Measurements from ENCODE around the gene KRT1.

KRT1 gene

DNA sequence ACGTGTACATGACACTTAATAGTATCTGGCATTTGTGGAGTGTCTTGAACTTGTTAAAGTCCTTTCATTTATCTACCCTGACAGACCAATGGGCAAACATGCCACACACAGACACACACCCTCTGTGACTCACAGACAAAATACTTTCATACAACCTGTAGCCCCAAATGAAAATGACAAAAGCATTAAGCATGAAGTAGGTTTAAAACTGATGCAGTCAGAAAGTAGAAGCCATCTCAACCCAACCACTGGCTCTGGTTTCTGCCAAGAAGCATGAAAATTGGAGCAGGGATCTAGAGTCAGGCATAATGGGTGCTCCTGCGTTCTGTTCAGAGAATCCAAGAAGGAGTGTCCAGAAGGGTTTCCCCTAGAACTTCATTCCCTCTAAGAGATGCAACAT, 46.2 kb upstream of the KRT1 start:
- H3K36me3 ChIP-seq (ENCODE audit: control insufficient read depth in 2 of 2, insufficient read depth in 1 of 2, low read length in 2 of 2): no peaks in the 10 kb centered on the region
- no peak overlapping the region for H3K4me3 ChIP-seq (ENCODE audit: low read depth, low read length)
- H3K9me3 ChIP-seq (ENCODE audit: control insufficient read depth, insufficient read depth, low read depth, low read length): no peaks in the 10 kb centered on the region
- no peak overlapping the region for H3K27ac ChIP-seq (ENCODE audit: extremely low read depth, low read depth, low read length)
- no peak for TF ChIP-seq ZNF335 (tag by site-specific recombination; conservative IDR thresholded peaks at IDR 0.05)
- no peak for TF ChIP-seq ZNF140 (tag by site-specific recombination; IDR thresholded peaks at IDR 0.05)
- no peak for TF ChIP-seq PRDM1 (tag by site-specific recombination; IDR thresholded peaks at IDR 0.05)
- TF ChIP-seq ZNF184 (tag by site-specific recombination; IDR thresholded peaks at IDR 0.05): no peak
- no peak for TF ChIP-seq WT1 (tag by site-specific recombination; IDR thresholded peaks at IDR 0.05)
- no peak for TF ChIP-seq ZNF223 (tag by site-specific recombination; IDR thresholded peaks at IDR 0.05)
- TF ChIP-seq ZNF23 (tag by site-specific recombination; IDR thresholded peaks at IDR 0.05; ENCODE audit: borderline replicate concordance): no peak
- TF ChIP-seq ZNF174 (tag by site-specific recombination; IDR thresholded peaks at IDR 0.05): no peak
- no peak for TF ChIP-seq ZNF677 (tag by site-specific recombination; IDR thresholded peaks at IDR 0.05)
- no peak for TF ChIP-seq ZNF624 (tag by site-specific recombination; IDR thresholded peaks at IDR 0.05)
- TF ChIP-seq KLF8 (tag by site-specific recombination; IDR thresholded peaks at IDR 0.05): no peak
- CTCF ChIA-PET: interaction anchor here (0.9 to 1.3 kb wide), 2 partner anchors 19 to 144 kb away, joined by 3 to 4 read pairs; no protein-coding TSS in a partner anchor
- no peaks in the 10 kb centered on the region for H3K4me1 ChIP-seq (ENCODE audit: control insufficient read depth, insufficient read depth, low read length)
- POLR2A ChIA-PET: no interaction called here

DNA sequence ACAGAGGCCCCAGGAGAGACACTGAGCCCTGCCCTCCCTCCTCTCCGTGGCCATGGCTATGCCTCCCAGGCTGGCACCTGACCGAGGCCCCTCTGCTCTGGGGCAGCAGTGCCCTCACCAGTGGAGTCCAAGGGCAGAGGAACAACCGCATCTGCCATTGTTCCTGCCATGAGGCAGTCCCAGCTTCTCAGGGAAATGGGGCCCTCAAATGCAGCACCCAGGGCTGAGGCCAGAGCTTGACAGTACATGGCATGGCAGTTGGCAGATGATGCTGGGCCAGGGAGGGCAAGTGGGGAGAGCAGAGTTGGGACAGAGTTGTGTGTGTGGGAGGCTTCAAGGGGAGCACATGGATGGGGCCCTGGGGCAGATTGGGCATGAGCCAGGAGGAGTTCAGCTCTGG, 44.2 kb upstream of the KRT1 start:
- no peak overlapping the region for H3K27ac ChIP-seq (ENCODE audit: extremely low read depth, low read depth, low read length)
- ChIA-PET POLR2A (no interaction called here), CTCF (interaction anchor here (0.7 kb wide), 1 partner anchor 155 kb away, joined by 3 read pairs; no protein-coding TSS in a partner anchor)
- H3K4me3 ChIP-seq (ENCODE audit: low read depth, low read length): no peak overlapping the region
- H3K4me1 ChIP-seq (ENCODE audit: control insufficient read depth, insufficient read depth, low read length): no peaks in the 10 kb centered on the region
- no peaks in the 10 kb centered on the region for H3K9me3 ChIP-seq (ENCODE audit: control insufficient read depth, insufficient read depth, low read depth, low read length)
- H3K36me3 ChIP-seq (ENCODE audit: control insufficient read depth in 2 of 2, insufficient read depth in 1 of 2, low read length in 2 of 2): no peaks in the 10 kb centered on the region
- TF ChIP-seq ZNF837 (tag by site-specific recombination; IDR thresholded peaks at IDR 0.05) (no peak), ZNF266 (tag by site-specific recombination; IDR thresholded peaks at IDR 0.05; ENCODE audit: low read depth) (no peak), ZNF174 (tag by site-specific recombination; IDR thresholded peaks at IDR 0.05) (no peak), IKZF3 (tag by site-specific recombination; IDR thresholded peaks at IDR 0.05) (no peak), GLIS1 (tag by site-specific recombination; IDR thresholded peaks at IDR 0.05) (no peak), ZIC2 (tag by site-specific recombination; IDR thresholded peaks at IDR 0.05) (no peak), ZNF76 (tag by site-specific recombination; IDR thresholded peaks at IDR 0.05; ENCODE audit: borderline replicate concordance, low read depth) (no peak), ZNF521 (tag by site-specific recombination; IDR thresholded peaks at IDR 0.05) (no peak)
- TF ChIP-seq, protein P1, sequence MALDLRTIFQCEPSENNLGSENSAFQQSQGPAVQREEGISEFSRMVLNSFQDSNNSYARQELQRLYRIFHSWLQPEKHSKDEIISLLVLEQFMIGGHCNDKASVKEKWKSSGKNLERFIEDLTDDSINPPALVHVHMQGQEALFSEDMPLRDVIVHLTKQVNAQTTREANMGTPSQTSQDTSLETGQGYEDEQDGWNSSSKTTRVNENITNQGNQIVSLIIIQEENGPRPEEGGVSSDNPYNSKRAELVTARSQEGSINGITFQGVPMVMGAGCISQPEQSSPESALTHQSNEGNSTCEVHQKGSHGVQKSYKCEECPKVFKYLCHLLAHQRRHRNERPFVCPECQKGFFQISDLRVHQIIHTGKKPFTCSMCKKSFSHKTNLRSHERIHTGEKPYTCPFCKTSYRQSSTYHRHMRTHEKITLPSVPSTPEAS (tag by site-specific recombination; IDR thresholded peaks at IDR 0.05): no peak
- TF ChIP-seq, protein P2, sequence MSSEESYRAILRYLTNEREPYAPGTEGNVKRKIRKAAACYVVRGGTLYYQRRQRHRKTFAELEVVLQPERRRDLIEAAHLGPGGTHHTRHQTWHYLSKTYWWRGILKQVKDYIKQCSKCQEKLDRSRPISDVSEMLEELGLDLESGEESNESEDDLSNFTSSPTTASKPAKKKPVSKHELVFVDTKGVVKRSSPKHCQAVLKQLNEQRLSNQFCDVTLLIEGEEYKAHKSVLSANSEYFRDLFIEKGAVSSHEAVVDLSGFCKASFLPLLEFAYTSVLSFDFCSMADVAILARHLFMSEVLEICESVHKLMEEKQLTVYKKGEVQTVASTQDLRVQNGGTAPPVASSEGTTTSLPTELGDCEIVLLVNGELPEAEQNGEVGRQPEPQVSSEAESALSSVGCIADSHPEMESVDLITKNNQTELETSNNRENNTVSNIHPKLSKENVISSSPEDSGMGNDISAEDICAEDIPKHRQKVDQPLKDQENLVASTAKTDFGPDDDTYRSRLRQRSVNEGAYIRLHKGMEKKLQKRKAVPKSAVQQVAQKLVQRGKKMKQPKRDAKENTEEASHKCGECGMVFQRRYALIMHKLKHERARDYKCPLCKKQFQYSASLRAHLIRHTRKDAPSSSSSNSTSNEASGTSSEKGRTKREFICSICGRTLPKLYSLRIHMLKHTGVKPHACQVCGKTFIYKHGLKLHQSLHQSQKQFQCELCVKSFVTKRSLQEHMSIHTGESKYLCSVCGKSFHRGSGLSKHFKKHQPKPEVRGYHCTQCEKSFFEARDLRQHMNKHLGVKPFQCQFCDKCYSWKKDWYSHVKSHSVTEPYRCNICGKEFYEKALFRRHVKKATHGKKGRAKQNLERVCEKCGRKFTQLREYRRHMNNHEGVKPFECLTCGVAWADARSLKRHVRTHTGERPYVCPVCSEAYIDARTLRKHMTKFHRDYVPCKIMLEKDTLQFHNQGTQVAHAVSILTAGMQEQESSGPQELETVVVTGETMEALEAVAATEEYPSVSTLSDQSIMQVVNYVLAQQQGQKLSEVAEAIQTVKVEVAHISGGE (tag by site-specific recombination; conservative IDR thresholded peaks at IDR 0.05; ENCODE audit: low read depth): no peak
- TF ChIP-seq, protein P3, sequence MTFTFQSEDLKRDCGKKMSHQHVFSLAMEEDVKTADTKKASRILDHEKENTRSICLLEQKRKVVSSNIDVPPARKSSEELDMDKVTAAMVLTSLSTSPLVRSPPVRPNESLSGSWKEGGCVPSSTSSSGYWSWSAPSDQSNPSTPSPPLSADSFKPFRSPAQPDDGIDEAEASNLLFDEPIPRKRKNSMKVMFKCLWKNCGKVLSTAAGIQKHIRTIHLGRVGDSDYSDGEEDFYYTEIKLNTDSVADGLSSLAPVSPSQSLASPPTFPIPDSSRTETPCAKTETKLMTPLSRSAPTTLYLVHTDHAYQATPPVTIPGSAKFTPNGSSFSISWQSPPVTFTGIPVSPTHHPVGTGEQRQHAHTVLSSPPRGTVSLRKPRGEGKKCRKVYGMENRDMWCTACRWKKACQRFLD (tag by site-specific recombination; IDR thresholded peaks at IDR 0.05): no peak
- TF ChIP-seq, protein P4, sequence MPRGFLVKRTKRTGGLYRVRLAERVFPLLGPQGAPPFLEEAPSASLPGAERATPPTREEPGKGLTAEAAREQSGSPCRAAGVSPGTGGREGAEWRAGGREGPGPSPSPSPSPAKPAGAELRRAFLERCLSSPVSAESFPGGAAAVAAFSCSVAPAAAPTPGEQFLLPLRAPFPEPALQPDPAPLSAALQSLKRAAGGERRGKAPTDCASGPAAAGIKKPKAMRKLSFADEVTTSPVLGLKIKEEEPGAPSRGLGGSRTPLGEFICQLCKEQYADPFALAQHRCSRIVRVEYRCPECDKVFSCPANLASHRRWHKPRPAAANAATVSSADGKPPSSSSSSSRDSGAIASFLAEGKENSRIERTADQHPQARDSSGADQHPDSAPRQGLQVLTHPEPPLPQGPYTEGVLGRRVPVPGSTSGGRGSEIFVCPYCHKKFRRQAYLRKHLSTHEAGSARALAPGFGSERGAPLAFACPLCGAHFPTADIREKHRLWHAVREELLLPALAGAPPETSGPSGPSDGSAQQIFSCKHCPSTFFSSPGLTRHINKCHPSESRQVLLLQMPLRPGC (tag by site-specific recombination; IDR thresholded peaks at IDR 0.05): no peak
- TF ChIP-seq, protein P5, sequence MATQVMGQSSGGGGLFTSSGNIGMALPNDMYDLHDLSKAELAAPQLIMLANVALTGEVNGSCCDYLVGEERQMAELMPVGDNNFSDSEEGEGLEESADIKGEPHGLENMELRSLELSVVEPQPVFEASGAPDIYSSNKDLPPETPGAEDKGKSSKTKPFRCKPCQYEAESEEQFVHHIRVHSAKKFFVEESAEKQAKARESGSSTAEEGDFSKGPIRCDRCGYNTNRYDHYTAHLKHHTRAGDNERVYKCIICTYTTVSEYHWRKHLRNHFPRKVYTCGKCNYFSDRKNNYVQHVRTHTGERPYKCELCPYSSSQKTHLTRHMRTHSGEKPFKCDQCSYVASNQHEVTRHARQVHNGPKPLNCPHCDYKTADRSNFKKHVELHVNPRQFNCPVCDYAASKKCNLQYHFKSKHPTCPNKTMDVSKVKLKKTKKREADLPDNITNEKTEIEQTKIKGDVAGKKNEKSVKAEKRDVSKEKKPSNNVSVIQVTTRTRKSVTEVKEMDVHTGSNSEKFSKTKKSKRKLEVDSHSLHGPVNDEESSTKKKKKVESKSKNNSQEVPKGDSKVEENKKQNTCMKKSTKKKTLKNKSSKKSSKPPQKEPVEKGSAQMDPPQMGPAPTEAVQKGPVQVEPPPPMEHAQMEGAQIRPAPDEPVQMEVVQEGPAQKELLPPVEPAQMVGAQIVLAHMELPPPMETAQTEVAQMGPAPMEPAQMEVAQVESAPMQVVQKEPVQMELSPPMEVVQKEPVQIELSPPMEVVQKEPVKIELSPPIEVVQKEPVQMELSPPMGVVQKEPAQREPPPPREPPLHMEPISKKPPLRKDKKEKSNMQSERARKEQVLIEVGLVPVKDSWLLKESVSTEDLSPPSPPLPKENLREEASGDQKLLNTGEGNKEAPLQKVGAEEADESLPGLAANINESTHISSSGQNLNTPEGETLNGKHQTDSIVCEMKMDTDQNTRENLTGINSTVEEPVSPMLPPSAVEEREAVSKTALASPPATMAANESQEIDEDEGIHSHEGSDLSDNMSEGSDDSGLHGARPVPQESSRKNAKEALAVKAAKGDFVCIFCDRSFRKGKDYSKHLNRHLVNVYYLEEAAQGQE (tag by site-specific recombination; IDR thresholded peaks at IDR 0.05): no peak
- TF ChIP-seq, protein P6, sequence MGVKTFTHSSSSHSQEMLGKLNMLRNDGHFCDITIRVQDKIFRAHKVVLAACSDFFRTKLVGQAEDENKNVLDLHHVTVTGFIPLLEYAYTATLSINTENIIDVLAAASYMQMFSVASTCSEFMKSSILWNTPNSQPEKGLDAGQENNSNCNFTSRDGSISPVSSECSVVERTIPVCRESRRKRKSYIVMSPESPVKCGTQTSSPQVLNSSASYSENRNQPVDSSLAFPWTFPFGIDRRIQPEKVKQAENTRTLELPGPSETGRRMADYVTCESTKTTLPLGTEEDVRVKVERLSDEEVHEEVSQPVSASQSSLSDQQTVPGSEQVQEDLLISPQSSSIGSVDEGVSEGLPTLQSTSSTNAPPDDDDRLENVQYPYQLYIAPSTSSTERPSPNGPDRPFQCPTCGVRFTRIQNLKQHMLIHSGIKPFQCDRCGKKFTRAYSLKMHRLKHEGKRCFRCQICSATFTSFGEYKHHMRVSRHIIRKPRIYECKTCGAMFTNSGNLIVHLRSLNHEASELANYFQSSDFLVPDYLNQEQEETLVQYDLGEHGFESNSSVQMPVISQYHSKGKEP (tag by site-specific recombination; IDR thresholded peaks at IDR 0.05): no peak
